Muscle of leg (tissue), 11 donors: ENCODE data around the gene RTN4RL2. TPM values are rescaled to one million over a fixed set of nuclear protein-coding genes. Genes with fewer than 3 reads are reported as not detected.

Experiments
- DNase-seq: peaks from one replicate; pipeline ENCODE4 v3.0.0; 2013
- H3K27ac ChIP-seq: one replicate; pipeline ENCODE4 v1.5.1; 2013; ENCODE audit warnings: mild to moderate bottlenecking, low read length, control low read depth
- H3K27me3 ChIP-seq: one replicate; pipeline ENCODE4 v1.6.1; 2013; ENCODE audit warnings: low read length; ENCODE audit not compliant: control insufficient read depth, insufficient read depth
- H3K36me3 ChIP-seq: one replicate; pipeline ENCODE4 v1.6.1; 2013; ENCODE audit warnings: low read length; ENCODE audit not compliant: control insufficient read depth, insufficient read depth
- H3K4me1 ChIP-seq: one replicate; pipeline ENCODE4 v1.6.1; 2013; ENCODE audit warnings: low read length; ENCODE audit not compliant: control insufficient read depth, insufficient read depth
- H3K4me3 ChIP-seq: one replicate; pipeline ENCODE4 v1.5.1; 2013; ENCODE audit warnings: low read length, control low read depth
- H3K9me3 ChIP-seq: replicated peaks from 2 replicates; pipeline ENCODE4 v1.6.1; 2013; ENCODE audit warnings: low read depth, low read length; ENCODE audit not compliant: control insufficient read depth
- WGBS: methylation state at CpG from one replicate; pipeline ENCODE4 v1.1.5; 2013; ENCODE audit warnings: missing lambda C conversion rate; ENCODE audit not compliant: insufficient coverage; 5-methylcytosine and 5-hydroxymethylcytosine counted together
- polyA plus RNA-seq, 8 donors: library from polyadenylated mRNA; unstranded; fragments of 120-200 nt; gene quantifications; one replicate each; pipeline versions ENCODE4 v1.2.1 to v1.2.3, GENCODE V29; 2013; ENCODE audit warnings: inconsistent platforms in 1 of 8, low replicate concordance in 1 of 8; ENCODE audit not compliant: insufficient read length in 8 of 8, insufficient read depth in 1 of 8
- total RNA-seq: library from RNA; stranded (reverse); fragments of 120-200 nt; gene quantifications from one replicate; pipeline ENCODE4 v1.2.4, GENCODE V29; 2013

RTN4RL2 gene
- total and polyA plus RNA-seq, 9 donors, result 2.0 to 27.2 (median 16.7) TPM

GRCh38 chr11:57422669-57423068 is 37.7 kb upstream of the RTN4RL2 start:
- Histone ChIP-seq H3K27ac (no peak overlapping the region), H3K27me3 (no peaks in the 10 kb centered on the region), H3K4me3 (no peak overlapping the region), H3K36me3 (peaks cover 48% of the 10 kb centered on the region), H3K9me3 (no peaks in the 10 kb centered on the region), H3K4me1 (peaks cover 37% of the 10 kb centered on the region)
- WGBS, result 83% methylated on average over 1 of the region's 4 CpGs
- no peak for DNase-seq

GRCh38 chr11:57424137-57424791 is 36.1 kb upstream of the RTN4RL2 start:
- DNase-seq, result peak; percentile 27
- Histone ChIP-seq H3K27ac (peak overlapping the region; percentile 99), H3K4me3 (peak overlapping the region; percentile 11), H3K4me1 (peaks cover 43% of the 10 kb centered on the region), H3K36me3 (peaks cover 33% of the 10 kb centered on the region), H3K27me3 (no peaks in the 10 kb centered on the region), H3K9me3 (no peaks in the 10 kb centered on the region)
- WGBS, result 71% methylated on average over 5 of the region's 9 CpGs

GRCh38 chr11:57424792-57425564 is 35.4 kb upstream of the RTN4RL2 start:
- Histone ChIP-seq H3K36me3 (peaks cover 28% of the 10 kb centered on the region), H3K27ac (peak overlapping the region; percentile 99), H3K27me3 (no peaks in the 10 kb centered on the region), H3K4me1 (peaks cover 43% of the 10 kb centered on the region), H3K4me3 (peak overlapping the region; percentile 11), H3K9me3 (no peaks in the 10 kb centered on the region)
- 37% methylated on average over 9 of the region's 15 CpGs for WGBS
- DNase-seq, result peak; percentile 82

- no peaks in the 10 kb centered on the region for H3K9me3 ChIP-seq
- peaks cover 43% of the 10 kb centered on the region for H3K4me1 ChIP-seq
- H3K36me3 ChIP-seq, result peaks cover 20% of the 10 kb centered on the region
- 33% methylated on average over 9 of the region's 15 CpGs for WGBS
- no peaks in the 10 kb centered on the region for H3K27me3 ChIP-seq
- peak; percentile 92 for DNase-seq
- peak overlapping the region; percentile 99 for H3K27ac ChIP-seq
- H3K4me3 ChIP-seq, result peak overlapping the region; percentile 58
Observed at GRCh38 chr11:57425565-57426438, 34.5 kb upstream of the RTN4RL2 start.

GRCh38 chr11:57426439-57426928 is 33.8 kb upstream of the RTN4RL2 start:
- WGBS, result 0% methylated on average over 9 of the region's 16 CpGs
- H3K4me1 ChIP-seq, result peaks cover 43% of the 10 kb centered on the region

DNA sequence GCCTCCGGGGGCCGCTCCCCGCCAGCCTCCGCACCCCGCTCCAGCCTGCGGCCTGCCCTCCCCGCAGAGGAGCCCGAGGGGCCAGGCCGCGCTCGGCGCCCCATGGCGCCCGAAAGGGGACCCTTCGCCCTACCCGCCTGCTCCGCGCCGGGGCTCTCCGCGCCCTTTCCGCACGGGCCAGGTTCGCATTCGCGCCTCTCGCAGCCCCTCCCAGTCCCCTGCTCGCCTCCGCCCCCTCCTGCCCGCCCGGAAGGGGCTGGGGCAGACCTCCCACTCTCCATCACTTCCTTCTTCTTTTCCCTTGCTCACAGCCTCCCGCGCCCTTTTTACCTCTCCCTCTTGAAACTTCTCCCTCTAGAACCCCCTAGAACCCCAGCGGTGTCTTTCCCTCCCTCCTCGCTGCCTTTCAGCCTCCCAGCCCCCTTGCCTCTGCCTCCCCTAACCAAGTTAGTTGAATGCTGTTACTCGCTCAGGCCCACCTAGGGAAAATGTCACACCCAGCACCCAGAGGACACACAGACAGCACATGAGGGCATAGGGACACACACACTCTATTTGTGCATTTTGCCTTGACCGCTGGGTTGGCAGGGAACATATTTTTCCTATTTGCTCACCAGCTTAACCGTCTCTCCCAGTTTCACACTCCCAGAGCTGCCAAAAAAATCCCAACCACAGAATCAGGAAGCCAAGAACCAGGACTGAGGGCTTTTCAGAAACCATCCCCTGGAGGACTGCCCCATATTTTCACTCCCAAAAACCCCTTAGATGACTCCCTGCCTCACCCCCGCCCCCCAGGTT is 33.2 kb upstream of the RTN4RL2 start, which contains the start of gene SLC43A3:
TSS of gene SLC43A3 (minus strand) at position 193 of the 798 bp plus-strand sequence. CDS start 949 bp downstream, outside the sequence.
- Histone ChIP-seq H3K27ac (peak within 1 kb of the TSS; percentile 99), H3K4me1 (peaks cover 47% of the 10 kb centered on the region), H3K27me3 (no peaks in the 10 kb centered on the region), H3K4me3 (peak within 1 kb of the TSS; percentile 58), H3K9me3 (no peaks in the 10 kb centered on the region), H3K36me3 (peaks cover 12% of the 10 kb centered on the region)
- 2% methylated on average over 32 of the region's 39 CpGs for WGBS
- peak; percentile 94 for DNase-seq

More at GRCh38 chr11:57426439-57426928, 33.8 kb upstream of the RTN4RL2 start:
- H3K9me3 ChIP-seq, result no peaks in the 10 kb centered on the region
- H3K4me3 ChIP-seq, result peak overlapping the region; percentile 58
- DNase-seq, result peak; percentile 62
- H3K27me3 ChIP-seq, result no peaks in the 10 kb centered on the region
- H3K27ac ChIP-seq, result peak overlapping the region; percentile 99
- H3K36me3 ChIP-seq, result peaks cover 15% of the 10 kb centered on the region

GRCh38 chr11:57427727-57428082 is 32.6 kb upstream of the RTN4RL2 start:
- peaks cover 12% of the 10 kb centered on the region for H3K36me3 ChIP-seq
- H3K27ac ChIP-seq, result peak overlapping the region; percentile 99
- WGBS, result 4% methylated on average over 6 of the region's 8 CpGs
- H3K9me3 ChIP-seq, result no peaks in the 10 kb centered on the region
- DNase-seq, result peak; percentile 98
- H3K27me3 ChIP-seq, result no peaks in the 10 kb centered on the region
- no peak overlapping the region for H3K4me3 ChIP-seq
- peaks cover 52% of the 10 kb centered on the region for H3K4me1 ChIP-seq

GRCh38 chr11:57428643-57429042 is 31.7 kb upstream of the RTN4RL2 start:
- H3K9me3 ChIP-seq, result no peaks in the 10 kb centered on the region
- no peak overlapping the region for H3K27ac ChIP-seq
- H3K4me1 ChIP-seq, result peaks cover 52% of the 10 kb centered on the region
- WGBS, result 76% methylated on average over 4 of the region's 5 CpGs
- peaks cover 10% of the 10 kb centered on the region for H3K36me3 ChIP-seq
- no peak for DNase-seq
- no peaks in the 10 kb centered on the region for H3K27me3 ChIP-seq
- H3K4me3 ChIP-seq, result no peak overlapping the region

DNA sequence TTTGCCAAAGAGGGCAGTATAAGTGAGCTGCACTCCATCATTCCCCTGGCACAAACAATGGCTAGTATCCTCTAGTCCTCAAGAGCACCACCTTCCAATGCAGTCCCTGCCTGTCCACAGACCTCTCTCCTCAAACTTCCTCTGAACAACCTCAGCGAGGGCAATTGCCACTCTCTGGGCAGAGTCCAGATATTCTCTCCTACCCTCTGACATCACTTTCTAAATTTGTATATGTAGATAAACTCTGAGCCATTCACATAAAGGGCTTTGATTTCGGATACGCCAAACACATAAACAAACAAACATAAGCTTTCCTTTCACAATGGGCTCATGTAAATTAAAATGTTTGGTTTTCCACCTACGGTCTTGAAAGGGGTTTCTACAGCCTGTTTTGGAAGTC is 30.4 kb upstream of the RTN4RL2 start:
- WGBS, result no CpG with 5 or more reads among the region's 4 CpGs
- no peaks in the 10 kb centered on the region for H3K27me3 ChIP-seq
- no peaks in the 10 kb centered on the region for H3K36me3 ChIP-seq
- H3K4me1 ChIP-seq, result peaks cover 40% of the 10 kb centered on the region
- no peaks in the 10 kb centered on the region for H3K9me3 ChIP-seq
- no peak for DNase-seq
- H3K27ac ChIP-seq, result no peak overlapping the region
- H3K4me3 ChIP-seq, result no peak overlapping the region
